Common myeloid progenitor, CD34-positive (primary cell): ENCODE data around the gene TUBA4A.

Experiments used
- CTCF ChIA-PET: fragments of 350-600 bp; sonication (Branson Sonifier 250); formaldehyde crosslinking; loops from one replicate; lab custom pipeline; 2021; ENCODE audit warnings: antibody characterized with exemption; lab: Charles Lee
- POLR2A ChIA-PET: fragments of 350-600 bp; sonication (Branson Sonifier 250); formaldehyde crosslinking; loops from one replicate; lab custom pipeline; 2021; ENCODE audit warnings: antibody characterized with exemption; lab: Charles Lee
- DNase-seq, 3 donors: peaks; one replicate each; pipeline versions ENCODE4 v3.0.0 to v3.0.0-alpha.2; 2013
- H3K27ac ChIP-seq, 2 experiments: 1 replicate in 1 of 2; 2 replicates in 1 of 2; pipeline ENCODE4 v1.7.0; 2013; ENCODE audit warnings: inconsistent platforms in 2 of 2, low read length in 2 of 2, mild to moderate bottlenecking in 2 of 2, low read depth in 1 of 2, moderate library complexity in 1 of 2; ENCODE audit not compliant: severe bottlenecking in 2 of 2, insufficient read depth in 1 of 2, poor library complexity in 1 of 2
- H3K27me3 ChIP-seq, 5 experiments: replicated peaks in 2 of 5; 1 replicate in 3 of 5; 2 replicates in 2 of 5; pipeline versions ENCODE4 v1.6.1 to v1.7.0; 2013; ENCODE audit warnings: low read length in 4 of 5, mild to moderate bottlenecking in 2 of 5, moderate library complexity in 2 of 5, inconsistent platforms in 1 of 5; ENCODE audit not compliant: insufficient read depth in 5 of 5, control insufficient read depth in 4 of 5
- H3K36me3 ChIP-seq, 4 experiments: 1 replicate in 2 of 4; 2 replicates in 2 of 4; pipeline versions ENCODE4 v1.6.1 to v1.7.0; 2013; ENCODE audit warnings: low read length in 3 of 4, control low read depth in 1 of 4, mild to moderate bottlenecking in 1 of 4; ENCODE audit not compliant: control insufficient read depth in 4 of 4, insufficient read depth in 4 of 4
- H3K4me1 ChIP-seq, 4 experiments: 1 replicate in 3 of 4; 2 replicates in 1 of 4; pipeline versions ENCODE4 v1.6.1 to v1.7.1; 2013; ENCODE audit warnings: low read length in 3 of 4, mild to moderate bottlenecking in 3 of 4, control low read depth in 1 of 4, inconsistent platforms in 1 of 4, moderate library complexity in 1 of 4; ENCODE audit not compliant: control insufficient read depth in 4 of 4, insufficient read depth in 4 of 4; ENCODE audit errors: control extremely low read depth in 1 of 4
- H3K4me3 ChIP-seq, 7 experiments: 1 replicate in 4 of 7; 2 replicates in 3 of 7; pipeline versions ENCODE4 v1.5.1 to v1.7.0; 2013; ENCODE audit warnings: mild to moderate bottlenecking in 7 of 7, low read length in 6 of 7, moderate library complexity in 6 of 7, inconsistent platforms in 2 of 7, low read depth in 2 of 7, control low read depth in 1 of 7; ENCODE audit not compliant: insufficient read depth in 4 of 7, control insufficient read depth in 1 of 7; ENCODE audit errors: extremely low read depth in 1 of 7
- H3K9me3 ChIP-seq, 5 experiments: 1 replicate in 4 of 5; 2 replicates in 1 of 5; pipeline versions ENCODE4 v1.6.1 to v1.7.1; 2013; ENCODE audit warnings: low read length in 4 of 5, mild to moderate bottlenecking in 2 of 5, inconsistent platforms in 1 of 5, low read depth in 1 of 5, moderate library complexity in 1 of 5; ENCODE audit not compliant: control insufficient read depth in 4 of 5, insufficient read depth in 2 of 5; ENCODE audit errors: control extremely low read depth in 1 of 5
- WGBS: methylation state at CpG from one replicate; pipeline ENCODE4 v1.1.5; 2013; ENCODE audit not compliant: insufficient coverage; 5-methylcytosine and 5-hydroxymethylcytosine counted together

TUBA4A gene

DNA sequence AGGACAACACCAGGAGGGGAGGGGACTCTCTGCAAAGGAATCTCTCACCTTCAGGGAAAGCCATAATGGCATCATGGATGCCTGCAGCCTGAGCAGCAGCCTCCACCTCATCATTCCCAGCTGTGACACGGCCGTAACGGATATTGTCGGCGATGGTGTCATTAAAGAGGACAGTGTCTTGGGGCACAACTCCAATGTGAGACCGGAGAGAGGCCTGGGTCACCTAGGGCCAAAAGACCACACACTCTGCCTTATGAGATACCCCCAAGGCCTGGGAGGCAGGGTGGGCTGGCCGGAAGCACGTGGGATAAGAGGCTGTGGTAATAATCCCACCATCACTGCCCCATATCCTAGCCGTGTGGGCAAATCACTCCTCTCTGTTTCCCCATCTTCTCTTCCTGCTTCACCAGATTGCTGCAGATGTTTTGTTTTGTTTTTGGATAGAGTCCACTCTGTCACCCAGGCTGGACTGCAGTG is 42.8 kb downstream of the TUBA4A start:
- CTCF ChIA-PET = interaction anchor here (0.8 to 17.2 kb wide), 11 partner anchors 8 to 85 kb away, joined by 3 to 238 read pairs (median 5); partner anchors contain the start of genes CNPPD1, NHEJ1, SLC23A3 and TUBA4B
- Histone ChIP-seq H3K4me3 (peak overlapping the region in 1 of 7 experiments; percentile 16), H3K36me3 (peaks cover 2 to 25% (median 14%) of the 10 kb centered on the region in 4 experiments), H3K9me3 (no peaks in the 10 kb centered on the region), H3K27ac (no peak overlapping the region), H3K27me3 (no peaks in the 10 kb centered on the region), H3K4me1 (peaks cover 23 to 49% (median 49%) of the 10 kb centered on the region in 4 experiments)
- POLR2A ChIA-PET = no interaction called here
- no peak for DNase-seq
- 100% methylated on average over 6 of the region's 9 CpGs for WGBS

GRCh38 chr2:219210196-219210885 is 43.4 kb downstream of the TUBA4A start:
- peaks cover 2 to 25% (median 14%) of the 10 kb centered on the region in 4 experiments for H3K36me3 ChIP-seq
- WGBS = 95% methylated on average over 22 of the region's 24 CpGs
- CTCF ChIA-PET = interaction anchor here (1.5 to 17.2 kb wide), 6 partner anchors 8 to 56 kb away, joined by 4 to 238 read pairs (median 56); partner anchors contain the start of genes ABCB6, CNPPD1, NHEJ1 and SLC23A3

DNA sequence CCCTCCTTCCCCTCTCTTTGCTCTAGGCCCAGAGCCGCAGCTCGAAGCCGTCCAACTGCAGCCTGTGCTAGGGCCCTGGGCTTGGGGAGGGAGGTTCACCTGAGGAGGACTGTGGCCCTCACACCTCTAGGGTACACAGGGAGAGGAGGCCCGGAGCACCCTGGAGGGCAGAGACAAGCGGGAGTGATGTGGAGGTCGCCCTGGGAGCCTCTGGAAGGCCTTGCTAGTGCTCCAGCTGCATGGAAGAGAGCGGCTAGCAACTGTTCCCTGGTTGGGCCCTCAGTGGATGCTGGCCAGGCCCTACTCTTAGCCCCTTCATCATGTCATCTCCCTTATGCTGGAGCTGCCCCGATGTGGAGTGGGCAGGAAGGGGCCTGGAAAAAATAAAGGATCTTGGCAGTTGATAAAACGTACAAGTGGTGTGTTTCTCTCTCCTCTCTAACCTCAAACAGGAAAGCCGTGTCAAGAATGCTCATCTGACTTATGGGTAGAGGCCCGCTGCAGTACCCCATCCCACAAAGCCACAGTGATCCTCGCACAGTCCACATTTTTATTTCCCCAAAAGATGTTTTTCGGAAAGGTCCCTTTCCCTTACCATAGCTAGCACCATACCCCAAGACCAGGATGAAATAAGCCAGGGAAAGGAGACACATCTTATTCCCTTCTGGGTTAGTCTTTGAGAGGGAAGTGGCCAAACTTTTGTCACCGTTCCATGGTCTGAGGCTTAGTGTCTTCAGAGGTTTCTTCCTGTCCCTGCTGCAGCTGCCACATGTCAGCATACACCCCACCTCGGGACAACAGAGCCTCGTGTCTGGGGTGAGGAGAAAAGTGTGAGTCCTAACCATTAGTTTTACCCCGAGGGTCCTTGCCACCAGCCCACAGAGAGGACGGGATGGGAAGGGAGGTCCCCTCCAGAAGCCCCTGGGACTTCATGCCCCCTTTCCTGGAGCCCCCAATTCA is 44.2 kb downstream of the TUBA4A start:
- ChIA-PET CTCF (interaction anchor here (0.8 to 17.2 kb wide), 7 partner anchors 8 to 51 kb away, joined by 3 to 238 read pairs (median 12); partner anchors contain the start of genes ABCB6, CNPPD1, NHEJ1 and SLC23A3), POLR2A (interaction anchor here (0.6 kb wide), 1 partner anchor 38 kb away, joined by 3 read pairs; no protein-coding TSS in a partner anchor)
- 8% methylated on average over 8 of the region's 18 CpGs for WGBS
- Histone ChIP-seq H3K36me3 (peaks cover 2 to 25% (median 14%) of the 10 kb centered on the region in 4 experiments), H3K4me1 (peaks cover 23 to 52% (median 51%) of the 10 kb centered on the region in 4 experiments), H3K4me3 (peak overlapping the region in 3 of 7 experiments; percentile 31 to 53 (median 32)), H3K9me3 (no peaks in the 10 kb centered on the region), H3K27me3 (no peaks in the 10 kb centered on the region), H3K27ac (peak overlapping the region; percentile 62 to 69)
- peak; percentile 28 to 64 (median 43) for DNase-seq

More at GRCh38 chr2:219210196-219210885, 43.4 kb downstream of the TUBA4A start:
- peak overlapping the region in 2 of 7 experiments; percentile 5 to 16 for H3K4me3 ChIP-seq
- no peak for DNase-seq
- no peaks in the 10 kb centered on the region for H3K27me3 ChIP-seq
- POLR2A ChIA-PET = interaction anchor here (0.6 kb wide), 1 partner anchor 39 kb away, joined by 3 read pairs; no protein-coding TSS in a partner anchor
- H3K27ac ChIP-seq = peak overlapping the region in 1 of 2 experiments; percentile 69
- H3K9me3 ChIP-seq = no peaks in the 10 kb centered on the region
- peaks cover 23 to 52% (median 51%) of the 10 kb centered on the region in 4 experiments for H3K4me1 ChIP-seq

- peak overlapping the region in 1 of 2 experiments; percentile 69 for H3K27ac ChIP-seq
- POLR2A ChIA-PET = no interaction called here
- CTCF ChIA-PET = interaction anchor here (0.9 to 17.2 kb wide), 11 partner anchors 9 to 87 kb away, joined by 3 to 238 read pairs (median 4); partner anchors contain the start of genes ABCB6, CNPPD1, NHEJ1 and SLC23A3
- H3K4me1 ChIP-seq = peaks cover 23 to 52% (median 51%) of the 10 kb centered on the region in 4 experiments
- no peaks in the 10 kb centered on the region for H3K9me3 ChIP-seq
- peak overlapping the region in 6 of 7 experiments; percentile 33 to 90 (median 76) for H3K4me3 ChIP-seq
- 81% methylated on average over 11 of the region's 17 CpGs for WGBS
- peaks cover 2 to 25% (median 6%) of the 10 kb centered on the region in 4 experiments for H3K36me3 ChIP-seq
- no peak for DNase-seq
- no peaks in the 10 kb centered on the region for H3K27me3 ChIP-seq
Observed at GRCh38 chr2:219207884-219208740, 45.6 kb downstream of the TUBA4A start.

GRCh38 chr2:219207134-219207883 is 46.4 kb downstream of the TUBA4A start:
- DNase-seq = no peak
- Histone ChIP-seq H3K9me3 (no peaks in the 10 kb centered on the region), H3K36me3 (peaks cover 0 to 25% (median 4%) of the 10 kb centered on the region in 4 experiments), H3K4me1 (peaks cover 23 to 52% (median 51%) of the 10 kb centered on the region in 4 experiments), H3K27ac (peak overlapping the region; percentile 34 to 89), H3K27me3 (no peaks in the 10 kb centered on the region), H3K4me3 (peak overlapping the region in 6 of 7 experiments; percentile 61 to 90 (median 76))
- ChIA-PET POLR2A (interaction anchor here (1.3 to 1.8 kb wide), 2 partner anchors 22 to 36 kb away, joined by 4 to 6 read pairs; partner anchors contain the start of genes ANKZF1 and ATG9A), CTCF (interaction anchor here (0.6 to 17.2 kb wide), 11 partner anchors 11 to 88 kb away, joined by 3 to 238 read pairs (median 4); partner anchors contain the start of genes ABCB6, CNPPD1, NHEJ1 and SLC23A3)
- 25% methylated on average over 17 of the region's 22 CpGs for WGBS
